HL-60/S4 treated with retinoic acid at 250 ng/mL for 4 days and 3 days (cell line): Measurements from ENCODE around the gene ANKRD24.
"Not testable (repeated sequence)": the region's sequence is repeated elsewhere in the genome, so short reads cannot be mapped to it uniquely, and the experiment has no call there.

Experiments
- in situ Hi-C: fragments of 300-500 bp; cut with MboI; formaldehyde crosslinking; loops from 2 replicates; pipeline ENCODE4 v1.7.0; 2022; ENCODE audit warnings: low sequenced_read_pairs

ANKRD24 gene

DNA sequence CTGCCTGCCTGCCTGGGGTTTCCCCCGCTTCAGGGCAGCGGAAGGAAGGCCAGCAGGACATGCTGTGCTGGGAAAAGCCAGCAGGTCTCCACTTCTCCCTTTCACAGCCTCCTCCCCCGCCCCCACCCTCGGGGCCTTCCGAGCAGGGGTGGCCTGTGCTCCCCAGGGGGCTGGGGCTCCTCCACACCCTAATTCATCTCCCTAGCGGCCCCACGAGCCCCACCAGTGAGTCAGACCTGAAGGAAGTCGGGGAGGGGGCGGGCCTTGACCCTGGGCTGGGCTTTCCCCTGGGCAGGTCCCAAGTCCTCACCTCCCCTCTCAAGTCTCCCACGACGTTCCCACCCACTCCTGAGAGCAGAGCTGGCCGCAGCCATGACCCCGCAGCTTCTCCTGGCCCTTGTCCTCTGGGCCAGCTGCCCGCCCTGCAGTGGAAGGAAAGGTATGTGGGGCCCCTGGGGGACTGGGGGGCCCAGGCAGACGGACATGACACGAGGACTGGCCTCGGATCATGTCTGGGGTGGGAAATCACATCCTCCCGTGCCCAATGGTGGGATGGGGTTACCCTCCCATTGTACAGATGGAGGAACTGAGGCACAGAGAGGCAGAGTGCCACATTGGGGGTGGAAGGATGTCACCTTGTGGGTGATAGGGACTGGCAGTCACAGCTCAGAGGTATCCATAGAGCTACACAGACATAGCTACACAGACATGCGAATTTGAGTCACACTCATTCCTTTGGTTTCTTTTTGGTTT is 46.9 kb downstream of the ANKRD24 start, which contains the start of gene EBI3:
Gene EBI3, plus strand, starts transcription at position 345 of the 753 bp plus-strand sequence. Its CDS starts 28 bp downstream, at position 373.
- in situ Hi-C loops = no loop called here

DNA sequence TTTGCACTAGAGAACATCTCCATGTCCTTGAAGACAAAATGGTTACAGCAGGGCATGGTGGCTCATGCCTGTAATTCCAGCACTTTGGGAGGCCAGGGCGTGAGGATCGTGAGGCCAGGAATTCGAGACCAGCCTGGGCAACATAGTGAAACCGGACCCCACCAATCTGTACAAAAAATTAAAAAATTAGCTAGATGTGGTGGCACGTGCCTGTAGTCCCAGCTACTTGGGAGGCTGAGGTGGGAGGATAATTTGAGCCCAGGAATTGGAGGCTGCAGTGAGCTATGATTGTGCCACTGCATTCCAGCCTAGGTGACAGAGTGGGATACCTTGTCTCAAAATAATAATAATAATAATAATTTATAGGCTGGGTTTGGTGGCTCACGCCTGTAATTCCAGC is 47.7 kb downstream of the ANKRD24 start:
- in situ Hi-C loops = not testable (repeated sequence)

DNA sequence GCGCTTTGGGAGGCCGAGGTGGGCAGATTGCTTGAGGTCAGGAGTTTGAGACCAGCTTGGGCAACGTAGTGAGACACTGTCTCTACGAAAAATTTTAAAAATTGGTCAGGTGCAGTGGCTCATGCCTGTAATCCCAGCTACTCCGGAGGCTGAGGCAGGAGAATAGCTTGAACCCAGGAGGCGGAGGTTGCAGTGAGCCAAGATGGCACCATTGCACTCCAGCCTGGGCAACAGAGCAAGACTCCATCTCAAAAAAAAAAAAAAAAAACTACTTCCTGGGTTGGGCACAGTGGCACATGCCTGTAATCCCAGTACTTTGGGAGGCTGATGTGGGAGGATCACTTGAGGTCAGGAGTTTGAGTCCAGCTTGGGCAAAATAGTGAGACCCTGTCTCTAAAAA is 49.0 kb downstream of the ANKRD24 start:
- in situ Hi-C loops = not testable (repeated sequence)

DNA sequence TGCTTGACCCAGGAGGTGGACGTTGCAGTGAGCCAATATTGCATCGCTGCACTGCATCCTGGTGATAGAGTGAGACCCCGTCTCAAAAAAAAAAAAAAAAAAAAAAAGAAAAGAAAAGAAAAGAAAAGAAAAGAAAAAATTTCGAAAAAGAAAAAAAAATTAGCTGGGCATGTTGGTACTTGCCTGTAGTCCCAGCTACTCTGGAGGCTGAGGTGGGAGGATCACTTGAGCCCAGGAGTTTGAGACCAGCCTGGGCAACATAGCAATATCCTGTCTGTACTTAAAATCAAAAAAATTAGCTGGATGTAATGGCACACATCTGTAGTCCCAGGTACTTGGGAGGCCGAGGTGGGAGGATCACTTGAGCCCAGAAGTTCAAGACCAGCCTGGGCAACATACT is 49.6 kb downstream of the ANKRD24 start:
- in situ Hi-C loops = not testable (repeated sequence)

DNA sequence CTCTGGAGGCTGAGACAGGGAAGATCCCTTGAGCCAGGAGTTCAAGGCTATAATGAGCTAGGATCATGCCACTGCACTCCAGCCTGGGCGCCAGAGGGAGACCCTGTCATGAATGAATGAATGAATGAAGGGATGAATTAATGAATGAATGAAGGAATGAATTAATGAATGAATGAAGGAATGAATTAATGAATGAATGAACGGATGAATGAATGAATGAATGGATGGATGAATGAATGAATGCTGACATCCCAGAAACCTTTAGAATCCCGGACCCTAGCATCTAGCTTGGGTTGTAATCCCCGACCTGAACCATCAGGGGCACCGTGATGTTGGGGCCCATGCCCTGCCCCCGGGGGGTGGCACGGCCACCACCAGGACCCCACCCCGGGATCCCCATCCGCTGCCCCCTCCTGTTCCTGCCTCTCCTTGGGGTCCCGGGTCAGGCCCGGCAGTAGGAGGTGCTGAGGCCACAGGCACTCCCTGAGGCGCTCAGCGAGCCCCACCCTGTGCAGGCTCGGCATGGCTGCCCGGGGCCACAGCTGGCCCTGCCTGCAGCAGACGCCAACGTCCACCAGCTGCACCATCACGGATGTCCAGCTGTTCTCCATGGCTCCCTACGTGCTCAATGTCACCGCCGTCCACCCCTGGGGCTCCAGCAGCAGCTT is 50.3 kb downstream of the ANKRD24 start:
- in situ Hi-C loops = no loop called here

DNA sequence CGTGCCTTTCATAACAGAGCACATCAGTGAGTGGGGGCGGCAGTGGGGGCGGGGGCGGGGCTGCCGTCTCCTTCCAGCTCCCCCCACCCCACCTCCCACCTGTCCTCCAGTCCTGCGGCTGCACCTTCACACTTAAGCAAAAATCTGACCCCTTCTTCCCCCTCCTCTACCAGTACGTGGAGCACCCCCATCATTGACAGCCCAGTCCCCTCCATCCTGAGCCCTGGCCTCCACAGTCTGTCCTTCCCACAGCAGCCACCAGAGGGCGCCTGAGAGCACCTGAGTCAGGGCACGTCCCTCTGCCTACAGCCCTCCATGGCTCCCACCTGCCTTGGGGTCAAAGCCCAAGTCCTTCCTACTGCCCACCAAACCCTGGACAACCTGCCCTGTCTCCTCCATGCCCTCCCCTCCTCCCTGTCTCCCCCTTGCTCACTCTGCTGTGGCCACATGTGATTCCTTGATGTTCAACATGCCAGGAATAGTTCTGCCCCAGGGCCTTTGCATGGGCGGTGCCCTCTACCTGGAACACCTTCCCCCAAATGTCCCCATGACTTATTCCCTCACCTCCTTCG is 50.9 kb downstream of the ANKRD24 start:
- in situ Hi-C loops = no loop called here

DNA sequence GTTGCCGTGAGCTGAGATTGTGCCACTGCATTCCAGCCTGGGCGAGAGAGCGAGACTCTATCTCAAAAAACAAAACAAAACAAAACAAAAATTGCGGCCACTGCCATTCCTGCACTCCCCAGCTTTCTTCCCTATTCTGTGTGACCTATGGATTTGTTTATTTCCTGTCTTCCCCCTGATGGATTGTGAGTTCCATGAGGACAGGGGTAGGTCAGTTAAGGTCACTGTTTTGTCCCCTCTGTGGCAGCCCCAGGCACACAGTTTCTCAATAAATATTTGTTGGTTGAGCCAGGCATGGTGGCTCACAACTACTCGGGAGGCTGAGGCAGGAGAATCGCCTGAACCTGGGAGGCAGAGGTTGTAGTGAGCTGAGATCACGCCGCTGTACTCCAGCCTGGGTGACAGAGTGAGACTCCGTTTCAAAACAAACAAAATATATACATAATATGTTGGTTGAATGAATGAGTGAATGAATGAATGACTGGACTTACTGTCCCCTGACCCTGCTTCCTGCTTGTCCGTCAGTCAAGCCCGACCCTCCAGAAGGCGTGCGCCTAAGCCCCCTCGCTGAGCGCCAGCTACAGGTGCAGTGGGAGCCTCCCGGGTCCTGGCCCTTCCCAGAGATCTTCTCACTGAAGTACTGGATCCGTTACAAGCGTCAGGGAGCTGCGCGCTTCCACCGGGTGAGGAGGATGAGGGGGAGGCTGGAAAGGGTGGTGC is 51.8 kb downstream of the ANKRD24 start:
- in situ Hi-C loops = no loop called here

DNA sequence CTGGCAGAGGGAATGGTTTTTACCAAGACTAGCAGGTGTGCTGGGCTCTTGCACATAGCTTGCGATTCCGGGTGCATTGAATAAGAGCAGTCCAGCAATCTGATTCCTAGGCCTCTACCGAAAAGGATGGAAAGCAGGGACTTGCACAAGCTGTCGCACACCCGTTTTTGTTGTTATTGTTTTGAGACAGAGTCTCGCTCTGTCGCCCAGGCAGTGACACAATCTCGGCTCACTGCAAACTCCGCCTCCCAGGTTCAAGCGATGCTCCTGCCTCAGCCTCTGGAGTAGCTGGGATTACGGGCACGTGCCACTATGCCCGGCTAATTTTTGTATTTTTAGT is 52.3 kb downstream of the ANKRD24 start:
- in situ Hi-C loops = no loop called here

DNA sequence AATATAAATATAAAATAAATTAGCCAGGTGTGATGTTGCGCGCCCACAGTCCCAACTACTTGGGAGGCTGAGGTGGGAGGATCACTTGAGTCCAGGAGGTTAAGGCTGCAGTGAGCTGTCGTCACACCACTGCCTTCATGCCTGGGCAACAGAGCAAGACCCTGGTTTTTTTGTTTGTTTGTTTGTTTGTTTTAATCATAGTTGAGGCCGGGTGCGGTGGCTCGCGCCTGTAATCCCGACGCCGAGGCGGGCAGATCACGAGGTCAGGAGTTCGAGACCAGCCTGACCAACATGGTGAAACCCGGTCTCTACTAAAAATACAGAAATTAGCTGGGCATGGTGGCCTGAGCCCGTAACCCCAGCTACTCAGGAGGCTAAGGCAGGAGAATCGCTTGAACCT is 55.0 kb downstream of the ANKRD24 start:
- in situ Hi-C loops = not testable (repeated sequence)

DNA sequence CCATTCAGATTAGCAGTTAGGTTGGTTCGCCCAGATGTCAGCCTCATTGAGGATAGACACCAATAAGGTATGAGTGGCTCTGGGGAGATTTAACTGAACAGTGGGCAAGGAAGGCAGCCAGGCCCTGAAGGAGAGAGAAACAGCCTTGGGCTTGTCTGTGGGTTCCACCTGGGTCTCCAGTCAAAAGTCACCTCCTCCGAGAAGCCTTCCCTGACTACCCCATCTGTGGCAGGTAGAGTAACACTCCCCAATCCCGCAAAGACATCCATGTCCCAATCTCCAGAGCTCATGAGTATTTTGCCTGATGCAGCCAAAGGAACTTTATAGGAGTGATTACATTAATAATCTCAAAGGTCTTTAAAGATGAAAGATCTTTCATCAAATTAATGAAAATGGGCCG is 56.3 kb downstream of the ANKRD24 start:
- in situ Hi-C loops = no loop called here

DNA sequence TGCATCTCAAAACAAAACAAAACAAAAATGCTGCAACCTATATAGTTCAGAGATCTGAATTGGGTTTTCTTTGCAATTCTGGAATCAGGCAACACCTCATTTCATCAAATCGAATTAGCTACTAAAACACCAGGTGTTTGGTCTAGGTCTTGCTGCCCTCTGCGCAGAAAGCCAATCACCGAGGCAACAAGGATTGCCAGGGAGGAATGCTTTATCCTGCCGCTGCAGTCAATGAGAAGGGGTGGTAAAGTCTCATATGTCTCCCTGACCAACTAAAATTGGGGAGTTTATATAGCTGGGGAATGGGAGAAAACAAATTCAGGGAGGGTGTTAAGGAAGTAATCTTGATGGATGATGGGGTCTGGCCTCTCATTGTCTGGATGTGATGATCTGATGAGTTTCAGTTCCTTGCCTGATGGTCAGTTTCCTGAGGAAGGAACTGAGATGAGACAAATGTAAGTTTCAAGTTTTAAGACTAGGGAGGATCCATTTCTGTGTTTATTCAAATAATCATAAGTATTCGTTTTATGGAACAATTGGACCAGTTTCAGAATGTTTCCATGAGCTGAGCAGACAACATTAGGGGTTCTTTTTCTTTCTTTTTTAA is 59.4 kb downstream of the ANKRD24 start:
- in situ Hi-C loops = no loop called here

DNA sequence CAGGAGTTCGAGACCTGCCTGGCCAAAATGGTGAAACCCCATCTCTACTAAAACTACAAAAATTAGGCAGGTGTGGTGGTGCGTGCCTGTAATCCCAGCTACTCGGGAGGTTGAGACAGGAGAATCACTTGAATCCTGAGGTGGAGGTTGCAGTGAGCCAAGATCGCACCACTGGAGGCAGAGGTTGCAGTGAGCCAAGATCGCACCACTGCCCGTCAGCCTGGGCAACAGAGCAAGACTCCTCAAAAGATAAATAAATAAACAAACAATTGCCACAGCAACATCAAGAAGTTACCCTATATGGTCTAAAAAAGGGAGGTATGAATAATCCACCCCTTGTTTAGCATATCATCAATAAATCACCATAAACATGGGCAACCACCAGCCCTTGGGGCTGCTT is 63.4 kb downstream of the ANKRD24 start:
- in situ Hi-C loops = not testable (repeated sequence)

DNA sequence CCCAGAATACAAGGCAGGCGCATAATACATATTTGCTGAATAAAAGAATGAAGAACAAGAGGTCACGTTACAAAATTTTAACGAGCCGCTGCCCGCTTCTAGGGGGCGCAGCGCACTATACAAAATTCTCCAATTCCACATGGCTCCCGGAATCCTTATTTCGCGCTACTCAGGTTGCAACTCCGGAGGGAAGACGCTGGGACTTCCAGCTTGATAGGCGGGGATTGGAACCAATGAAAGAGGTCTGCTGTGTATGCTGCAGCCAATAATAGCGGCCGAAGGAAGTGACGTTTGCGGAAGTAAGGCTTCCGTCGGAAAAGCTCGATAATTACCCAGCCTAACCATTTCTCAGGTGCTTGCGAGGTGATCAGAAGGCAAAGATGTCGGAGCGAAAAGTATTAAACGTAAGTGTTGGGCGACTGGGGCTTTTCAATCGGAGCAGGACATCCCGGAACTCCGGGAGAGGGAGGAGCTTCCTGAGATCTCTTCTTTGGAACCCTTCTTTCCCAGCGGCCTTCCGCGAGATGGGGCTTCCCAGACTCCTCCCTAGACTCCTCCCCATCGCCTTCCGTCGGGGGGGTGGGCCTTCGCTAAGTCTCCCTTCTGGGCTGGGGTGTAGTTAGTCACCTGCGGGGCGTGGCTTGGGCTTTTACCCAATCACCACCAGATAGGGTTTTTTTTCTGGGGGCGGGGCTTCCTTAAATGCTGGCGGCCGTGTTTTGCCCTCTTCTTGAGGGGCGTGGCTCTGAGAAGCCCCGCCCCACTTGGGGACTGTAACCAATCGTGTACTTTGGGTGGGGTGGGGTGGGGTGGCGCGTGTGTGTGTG is 64.5 kb downstream of the ANKRD24 start, which contains the start of gene YJU2:
Gene YJU2, plus strand, starts transcription at position 314 of the 827 bp plus-strand sequence. Its CDS starts 67 bp downstream, at position 381.
- in situ Hi-C loops = no loop called here

DNA sequence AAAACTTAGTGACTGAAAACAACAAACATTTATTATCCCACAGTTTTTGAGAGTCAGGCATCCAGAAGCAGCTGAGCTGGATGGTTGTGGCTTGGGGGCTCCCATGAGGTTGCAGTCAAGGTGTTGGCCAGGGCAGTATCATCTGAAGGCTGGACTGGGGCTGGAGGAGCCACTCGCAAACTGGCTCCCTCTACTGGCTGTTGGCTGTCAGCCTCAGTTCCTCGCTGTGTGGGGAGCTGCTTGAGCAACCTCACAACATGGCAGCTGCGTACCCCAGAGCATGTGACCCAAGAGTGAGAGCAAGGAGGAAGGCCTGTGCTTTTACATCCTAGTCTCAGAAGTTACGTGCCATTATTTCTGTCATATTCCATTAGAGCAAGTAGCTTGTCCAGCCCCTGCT is 74.1 kb downstream of the ANKRD24 start:
- in situ Hi-C loops = no loop called here

DNA sequence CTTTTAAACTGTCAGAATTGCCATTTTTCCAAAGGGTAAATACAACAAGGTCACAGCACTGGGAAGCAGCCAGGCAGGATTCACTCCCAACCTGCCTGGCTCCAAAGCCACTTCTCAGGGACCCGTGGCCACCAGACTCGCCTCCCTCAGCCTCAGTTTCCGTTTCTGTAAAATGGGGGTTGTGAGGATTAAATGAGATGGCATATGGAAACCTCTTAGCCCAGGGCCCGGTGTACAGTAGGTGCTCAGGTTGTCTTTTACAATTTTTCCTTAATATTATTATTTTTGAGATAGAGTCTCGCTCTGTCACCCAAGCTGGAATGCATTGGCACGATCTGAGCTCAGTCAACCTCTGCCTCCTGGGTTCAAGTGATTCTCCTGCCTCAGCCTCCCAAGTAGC is 74.5 kb downstream of the ANKRD24 start:
- in situ Hi-C loops = no loop called here

DNA sequence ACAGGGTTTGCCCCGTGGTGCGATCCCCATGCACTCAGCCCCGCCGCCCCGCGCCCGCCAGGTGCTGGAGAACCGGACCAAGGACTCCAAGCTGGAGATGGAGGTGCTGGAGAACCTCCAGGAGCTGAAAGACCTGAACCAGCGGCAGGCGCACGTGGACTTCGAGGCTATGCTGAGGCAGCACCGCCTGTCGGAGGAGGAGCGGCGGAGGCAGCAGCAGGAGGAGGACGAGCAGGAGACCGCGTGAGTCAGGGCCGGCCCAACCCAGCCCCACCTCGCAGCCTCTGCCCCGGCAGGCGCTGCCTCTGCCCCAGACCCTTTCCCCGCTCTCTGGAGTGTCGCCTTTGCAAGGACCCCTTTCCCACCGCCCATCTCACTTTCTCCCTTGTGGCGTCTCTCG is 75.7 kb downstream of the ANKRD24 start:
- in situ Hi-C loops = no loop called here

DNA sequence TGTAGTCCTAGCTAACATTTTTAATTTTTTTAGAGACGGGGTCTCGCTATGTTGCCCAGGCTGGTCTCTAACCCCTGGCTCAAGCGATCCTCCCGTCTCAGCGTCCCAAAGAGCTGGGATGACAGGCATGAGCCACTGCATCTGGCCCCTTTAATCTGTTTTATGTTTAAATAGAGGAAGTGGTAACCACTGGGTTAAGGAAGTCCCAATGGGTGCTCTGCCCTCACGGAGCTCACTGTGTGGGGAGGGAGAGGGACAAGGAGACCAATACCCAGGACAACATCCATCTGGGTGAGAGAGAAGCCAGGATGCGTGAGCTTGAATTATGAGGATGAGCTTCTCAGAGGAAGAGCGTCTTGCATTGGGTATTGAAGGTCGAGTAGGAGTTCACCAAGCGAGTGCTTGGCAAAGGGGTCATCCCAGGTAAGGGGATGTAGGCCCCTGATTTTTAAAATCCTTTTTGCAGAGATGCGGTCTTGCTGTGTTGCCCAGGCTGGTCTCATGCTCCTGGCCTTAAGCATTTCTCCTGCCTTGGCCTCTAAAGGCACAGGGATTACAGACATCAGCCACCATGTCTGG is 78.2 kb downstream of the ANKRD24 start:
- in situ Hi-C loops = no loop called here

DNA sequence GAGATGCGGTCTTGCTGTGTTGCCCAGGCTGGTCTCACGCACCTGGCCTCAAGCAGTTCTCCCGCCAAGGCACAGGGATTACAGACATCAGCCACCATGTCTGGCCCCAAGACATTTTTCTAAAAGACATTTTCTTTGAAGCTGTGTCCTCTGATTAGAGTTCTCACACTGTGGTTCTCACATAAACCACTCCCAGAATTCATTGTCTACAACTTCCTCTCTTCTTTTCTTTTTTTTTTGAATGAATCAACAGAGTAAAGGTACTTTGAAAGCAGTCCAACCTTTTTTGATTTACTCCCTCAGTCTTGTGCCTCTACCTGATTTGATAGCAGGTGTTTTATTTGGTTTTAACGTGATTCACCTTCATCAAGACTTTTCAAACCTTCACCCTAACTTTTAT is 82.3 kb downstream of the ANKRD24 start:
- in situ Hi-C loops = no loop called here

DNA sequence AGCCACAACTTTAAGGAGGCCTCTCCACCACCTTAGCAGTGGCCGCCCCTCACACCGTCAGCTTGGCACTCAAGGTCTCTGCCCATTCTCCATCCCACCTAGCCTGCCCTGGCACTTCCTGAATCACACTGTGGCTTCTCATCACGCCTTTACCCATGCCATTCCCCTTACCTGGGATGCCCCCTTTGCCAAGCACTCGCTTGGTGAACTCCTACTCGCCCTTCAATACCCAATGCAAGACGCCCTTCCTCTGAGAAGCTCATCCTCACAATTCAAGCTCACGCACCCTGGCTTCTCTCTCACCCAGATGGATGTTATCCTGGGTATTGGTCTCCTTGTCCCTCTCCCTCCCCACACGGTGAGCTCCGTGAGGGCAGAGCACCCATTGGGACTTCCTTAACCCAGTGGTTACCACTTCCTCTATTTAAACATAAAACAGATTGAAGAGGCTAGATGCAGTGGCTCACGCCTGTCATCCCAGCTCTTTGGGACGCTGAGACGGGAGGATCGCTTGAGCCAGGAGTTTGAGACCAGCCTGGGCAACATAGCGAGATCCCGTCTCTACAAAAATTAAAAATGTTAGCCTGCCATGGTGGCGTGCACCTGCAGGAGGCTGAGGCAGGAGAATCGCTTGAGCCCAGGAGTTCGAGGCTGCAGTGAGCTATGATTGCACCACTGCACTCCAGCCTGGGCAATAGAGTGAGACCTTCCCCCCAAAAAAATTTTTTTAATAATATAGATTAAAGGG is 83.9 kb downstream of the ANKRD24 start:
- in situ Hi-C loops = no loop called here
